Adrenal gland (tissue), 12 donors: ENCODE data around the gene TNFRSF14. TPM values are rescaled to one million over a fixed set of nuclear protein-coding genes. Genes with fewer than 3 reads are reported as not detected.

Experiments used
- DNase-seq, 7 donors: peaks; one replicate each; pipeline ENCODE4 v3.0.0-alpha.2; 2019 to 2020
- H3K27ac ChIP-seq, 5 donors: fragments of 200-600 bp; sonication (generic) in 4 of 5; 1 replicate in 3 of 5; 2 replicates in 2 of 5; pipeline versions ENCODE4 v1.5.1 to v1.8.0; 2016 to 2020; ENCODE audit warnings: mild to moderate bottlenecking in 1 of 5
- H3K27me3 ChIP-seq: fragments of 200-600 bp; 2 replicates; pipeline ENCODE4 v1.8.0; 2021
- H3K36me3 ChIP-seq, 2 donors: fragments of 200-600 bp; replicated peaks in 1 of 2; 1 replicate in 1 of 2; 2 replicates in 1 of 2; pipeline versions ENCODE4 v1.5.1 to v1.8.0; 2018 to 2022
- H3K4me1 ChIP-seq, 2 donors: fragments of 200-600 bp; replicated peaks in 1 of 2; 1 replicate in 1 of 2; 2 replicates in 1 of 2; pipeline versions ENCODE4 v1.5.1 to v1.8.0; 2018 to 2021
- H3K4me3 ChIP-seq, 4 donors: fragments of 200-600 bp; sonication (generic) in 3 of 4; one replicate each; pipeline ENCODE4 v1.5.1; 2016 to 2018
- H3K9me3 ChIP-seq, 3 donors: fragments of 200-600 bp; sonication (generic) in 1 of 3; replicated peaks in 1 of 3; 1 replicate in 2 of 3; 2 replicates in 1 of 3; pipeline versions ENCODE4 v1.5.1 to v1.8.0; 2016 to 2021
- POLR2A ChIP-seq, 2 donors: fragments of 450-650 bp; IDR thresholded peaks; one replicate each; pipeline ENCODE4 v1.6.1; 2017; ENCODE audit warnings: antibody characterized with exemption in 2 of 2, mild to moderate bottlenecking in 2 of 2, moderate library complexity in 1 of 2
- WGBS, 4 donors: extraction: QIAGEN DNeasy Blood & Tissue Kit in 2 of 4; methylation state at CpG; one replicate each; pipeline versions ENCODE4 v1.1.5 to v1.1.7; 2013 to 2017; 5-methylcytosine and 5-hydroxymethylcytosine counted together
- intact Hi-C, 2 donors: fragments of 100-400 bp; cut with DNase I; formaldehyde crosslinking; loops; one replicate each; pipeline versions ENCODE4 v1.14.1 to v1.15.0; 2022 to 2023
- polyA plus RNA-seq, 3 donors: library from polyadenylated mRNA; stranded (reverse); fragments of 200-250 nt in 2 of 3; fragments of 350-450 nt in 1 of 3; fragmentation: Illumina TruSeq in 1 of 3; extraction: RNeasy Lipid Tissue Mini Kit (QIAGEN cat#74804) in 1 of 3; gene quantifications; one replicate each; pipeline ENCODE4 v1.2.3, GENCODE V29; 2013 to 2014
- total RNA-seq, 9 donors: library from RNA; depleted of rRNA in 4 of 9; stranded (reverse); fragments of >200 nt in 4 of 9; fragments of 120-200 nt in 1 of 9; fragmentation: NEBNext Ultra II Directional in 1 of 9; extraction: Animal tissue kit (Norgen Biotek cat#: 25700) in 1 of 9; gene quantifications; one replicate each; pipeline versions ENCODE4 v1.1.0 to v1.2.4, GENCODE V29; 2013 to 2023
- TF ChIP-seq, protein P1 (sequence below), 6 experiments: fragments of 450-650 bp in 4 of 6; fragments of 200-600 bp in 2 of 6; sonication (generic) in 1 of 6; IDR thresholded peaks; 1 replicate in 5 of 6; 2 replicates in 1 of 6; pipeline versions ENCODE4 v1.5.1 to v1.8.0; 2016 to 2021; ENCODE audit warnings: antibody characterized with exemption in 6 of 6, mild to moderate bottlenecking in 2 of 6, moderate library complexity in 1 of 6
- donor health status: healthy with polysubstance abuse.
- donor health status: Bipolar disorder and iron deficiency.
- donor health status: DM: yes; HTN: yes; CAD: no.
- donor health status: DM: no; HTN: no; CAD: no.
- donor health status: DM: no; HTN: no; CAD: no.
- donor health status: DM: yes; HTN: yes; CAD: no.

Gene TNFRSF14
- total and polyA plus RNA-seq, 12 donors, result 7.0 to 554 (median 116) TPM

DNA sequence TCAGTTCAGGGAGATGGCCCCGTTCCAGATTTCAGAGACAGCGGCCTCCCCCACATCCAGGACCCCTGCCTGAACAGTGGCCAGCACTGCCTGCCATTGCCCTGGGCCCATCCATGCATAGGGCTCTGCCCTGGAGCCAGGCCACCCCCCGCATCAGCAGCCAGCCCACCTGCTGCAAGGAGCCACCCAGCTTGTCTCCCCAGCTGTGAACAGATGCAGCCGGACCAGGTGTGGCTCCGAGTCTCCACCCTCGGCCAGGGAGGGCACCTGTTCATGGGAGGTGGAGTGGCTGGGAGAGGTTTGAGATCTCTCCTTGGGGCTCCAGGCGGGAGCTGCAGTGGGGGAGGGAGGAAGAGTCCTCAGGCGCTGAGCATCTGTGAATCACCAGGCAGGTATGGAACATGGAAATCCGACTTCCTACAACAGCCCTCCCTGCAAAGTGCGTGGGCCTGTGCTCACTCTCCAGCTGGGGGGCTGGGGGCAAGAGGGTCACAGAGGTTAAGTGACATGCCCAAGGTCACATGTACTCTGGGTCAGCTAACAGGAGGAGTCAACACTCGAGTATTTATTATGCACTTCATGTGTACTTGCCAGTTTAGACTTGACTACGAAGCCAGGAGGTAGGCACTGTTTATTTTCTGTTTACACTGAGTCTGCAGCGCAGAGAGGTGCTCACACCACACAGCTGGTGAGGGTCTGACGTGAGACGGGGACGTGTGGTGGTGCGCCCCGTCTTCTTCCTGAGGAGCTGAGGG, 21.3 kb upstream of the TNFRSF14 start:
- no peak for DNase-seq
- Histone ChIP-seq H3K4me3 (no peak overlapping the region), H3K4me1 (peaks cover 2 to 12% of the 10 kb centered on the region in 2 donors), H3K36me3 (no peaks in the 10 kb centered on the region), H3K27ac (no peak overlapping the region), H3K27me3 (peaks cover 35% of the 10 kb centered on the region), H3K9me3 (no peaks in the 10 kb centered on the region)
- WGBS, 4 donors, result 51 to 82% (median 60%) methylated on average over 5 to 18 of the region's 18 CpGs
- no peak for TF ChIP-seq POLR2A (IDR thresholded peaks at IDR 0.05)
- TF ChIP-seq, protein P1, sequence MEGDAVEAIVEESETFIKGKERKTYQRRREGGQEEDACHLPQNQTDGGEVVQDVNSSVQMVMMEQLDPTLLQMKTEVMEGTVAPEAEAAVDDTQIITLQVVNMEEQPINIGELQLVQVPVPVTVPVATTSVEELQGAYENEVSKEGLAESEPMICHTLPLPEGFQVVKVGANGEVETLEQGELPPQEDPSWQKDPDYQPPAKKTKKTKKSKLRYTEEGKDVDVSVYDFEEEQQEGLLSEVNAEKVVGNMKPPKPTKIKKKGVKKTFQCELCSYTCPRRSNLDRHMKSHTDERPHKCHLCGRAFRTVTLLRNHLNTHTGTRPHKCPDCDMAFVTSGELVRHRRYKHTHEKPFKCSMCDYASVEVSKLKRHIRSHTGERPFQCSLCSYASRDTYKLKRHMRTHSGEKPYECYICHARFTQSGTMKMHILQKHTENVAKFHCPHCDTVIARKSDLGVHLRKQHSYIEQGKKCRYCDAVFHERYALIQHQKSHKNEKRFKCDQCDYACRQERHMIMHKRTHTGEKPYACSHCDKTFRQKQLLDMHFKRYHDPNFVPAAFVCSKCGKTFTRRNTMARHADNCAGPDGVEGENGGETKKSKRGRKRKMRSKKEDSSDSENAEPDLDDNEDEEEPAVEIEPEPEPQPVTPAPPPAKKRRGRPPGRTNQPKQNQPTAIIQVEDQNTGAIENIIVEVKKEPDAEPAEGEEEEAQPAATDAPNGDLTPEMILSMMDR (IDR thresholded peaks at IDR 0.05), result no peak
- intact Hi-C loops, result loop anchor here in 1 of 2 donors (5.0 kb wide), 1 partner anchor 73 kb away; no protein-coding TSS in a partner anchor

DNA sequence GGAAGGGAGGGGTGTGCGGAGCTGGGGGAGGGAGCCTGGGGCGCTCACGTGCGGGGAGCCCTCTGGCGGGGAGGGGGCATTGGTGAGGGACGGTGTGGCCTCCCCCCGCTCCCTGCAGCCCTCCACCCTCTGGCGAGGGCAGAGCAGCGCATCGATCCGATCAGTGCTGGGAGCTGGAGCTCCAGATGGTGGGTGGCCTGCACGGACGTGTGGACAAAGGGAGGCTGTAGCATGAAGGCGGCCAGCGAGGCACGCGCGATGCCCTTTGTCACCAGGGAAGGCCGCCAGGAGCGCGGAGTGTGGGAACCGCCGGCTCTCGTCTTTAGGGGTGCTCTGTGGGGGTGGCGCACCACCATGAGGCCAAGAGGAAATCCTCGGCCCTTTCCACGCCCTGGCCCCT, 20.7 kb upstream of the TNFRSF14 start:
- intact Hi-C loops, result no loop called here
- Histone ChIP-seq H3K4me3 (no peak overlapping the region), H3K9me3 (no peaks in the 10 kb centered on the region), H3K4me1 (peaks cover 0 to 6% of the 10 kb centered on the region in 2 donors), H3K36me3 (no peaks in the 10 kb centered on the region), H3K27me3 (peaks cover 34% of the 10 kb centered on the region), H3K27ac (no peak overlapping the region)
- DNase-seq, result no peak
- TF ChIP-seq, protein P1 (IDR thresholded peaks at IDR 0.05), result no peak
- no peak for TF ChIP-seq POLR2A (IDR thresholded peaks at IDR 0.05)
- WGBS, 4 donors, result 58 to 70% (median 63%) methylated on average over 13 to 27 of the region's 27 CpGs

DNA sequence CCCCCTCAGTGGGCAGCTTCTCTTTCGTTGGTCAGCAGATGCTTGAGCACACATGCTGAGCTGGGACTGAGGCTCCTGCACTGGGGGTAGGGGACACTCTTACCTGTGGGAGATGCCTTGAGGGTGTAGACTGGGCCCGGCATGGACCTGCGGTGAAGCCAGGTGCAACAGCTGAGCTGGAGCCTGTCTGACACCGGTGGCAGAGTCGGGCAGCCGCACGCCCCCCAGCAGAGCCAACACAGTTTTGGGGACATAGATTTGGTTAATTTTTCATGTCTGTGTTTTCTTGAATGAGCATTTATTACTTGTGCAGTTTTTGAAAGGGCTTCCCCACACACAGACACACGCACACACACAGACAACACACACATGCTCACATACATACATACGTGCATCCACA, 20.2 kb upstream of the TNFRSF14 start:
- intact Hi-C loops, result no loop called here
- WGBS, 4 donors, result 83 to 90% (median 86%) methylated on average over 7 to 9 of the region's 9 CpGs

DNA sequence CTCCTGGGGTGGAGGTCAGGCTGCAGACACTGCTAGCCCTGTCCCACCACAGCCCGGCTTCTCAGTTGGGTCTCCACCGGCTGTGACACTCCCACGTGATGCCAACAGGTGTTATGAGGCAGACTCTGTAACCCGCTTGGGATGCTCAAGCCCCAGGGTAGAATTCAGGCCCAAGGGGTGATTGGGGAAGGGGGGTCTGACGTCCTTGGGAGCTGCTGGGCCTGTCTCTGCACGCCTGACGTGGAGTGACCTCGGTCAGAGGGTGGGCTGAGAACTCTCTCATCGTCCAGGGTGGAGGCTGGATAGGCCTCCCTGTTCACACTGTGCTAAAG, 18.4 kb upstream of the TNFRSF14 start:
- no peak for DNase-seq
- WGBS, 4 donors, result 66 to 100% (median 81%) methylated on average over 2 to 9 of the region's 9 CpGs
- intact Hi-C loops, result no loop called here
- Histone ChIP-seq H3K9me3 (no peaks in the 10 kb centered on the region), H3K36me3 (no peaks in the 10 kb centered on the region), H3K27ac (no peak overlapping the region), H3K27me3 (peaks cover 15% of the 10 kb centered on the region), H3K4me3 (no peak overlapping the region), H3K4me1 (no peaks in the 10 kb centered on the region)
- TF ChIP-seq POLR2A (IDR thresholded peaks at IDR 0.05), result no peak
- TF ChIP-seq, protein P1 (IDR thresholded peaks at IDR 0.05), result no peak

More for the DNA sequence above, 20.2 kb upstream of the TNFRSF14 start:
- Histone ChIP-seq H3K9me3 (no peaks in the 10 kb centered on the region), H3K27ac (no peak overlapping the region), H3K4me3 (no peak overlapping the region), H3K27me3 (peaks cover 32% of the 10 kb centered on the region), H3K4me1 (peaks cover 0 to under 1% of the 10 kb centered on the region in 2 donors), H3K36me3 (no peaks in the 10 kb centered on the region)
- TF ChIP-seq POLR2A (IDR thresholded peaks at IDR 0.05), result no peak
- no peak for DNase-seq

DNA sequence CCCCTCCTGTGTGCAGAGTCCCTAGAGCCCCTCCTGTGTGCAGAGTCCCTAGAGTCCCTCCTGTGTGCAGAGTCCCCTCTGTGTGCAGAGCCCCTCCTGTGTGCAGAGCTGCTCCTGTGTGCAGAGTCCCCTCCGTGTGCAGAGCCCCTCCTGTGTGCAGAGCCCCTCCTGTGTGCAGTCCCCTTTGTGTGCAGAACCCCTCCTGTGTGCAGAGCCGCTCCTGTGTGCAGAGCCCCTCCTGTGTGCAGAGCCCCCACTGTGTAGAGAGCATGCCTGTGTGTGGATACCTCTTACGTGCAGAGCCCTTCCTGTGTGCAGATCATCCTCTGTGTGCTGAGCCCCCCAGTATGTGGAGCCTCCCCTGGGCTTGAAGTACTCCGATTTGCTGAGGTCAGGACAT, 17.8 kb upstream of the TNFRSF14 start:
- no peak for TF ChIP-seq POLR2A (IDR thresholded peaks at IDR 0.05)
- TF ChIP-seq, protein P1 (IDR thresholded peaks at IDR 0.05), result no peak
- WGBS, 4 donors, result 89 to 95% (median 91%) methylated on average over 3 to 4 of the region's 4 CpGs
- Histone ChIP-seq H3K4me1 (no peaks in the 10 kb centered on the region), H3K27ac (no peak overlapping the region), H3K27me3 (peaks cover 11% of the 10 kb centered on the region), H3K9me3 (no peaks in the 10 kb centered on the region), H3K36me3 (no peaks in the 10 kb centered on the region), H3K4me3 (no peak overlapping the region)
- no peak for DNase-seq
- intact Hi-C loops, result no loop called here
